RWPE2 (cell line): ENCODE data around the gene SIDT2.
A peak's percentile ranks its signal among the peaks of the same experiment; 100 is the strongest.
"Not testable (repeated sequence)": the region's sequence is repeated elsewhere in the genome, so short reads cannot be mapped to it uniquely, and the experiment has no call there.

Source experiments
- ATAC-seq: fragments of 200-7000 bp; cut with Tn5 transposase; 3 replicates; pipeline ENCODE4 v1.9.1; 2021; ENCODE audit warnings: low read depth
- DNase-seq: peaks from one replicate; pipeline ENCODE4 v3.0.0-alpha.2; 2020; ENCODE audit warnings: low spot score
- H3K27ac ChIP-seq: fragments of 450-650 bp; 2 replicates; pipeline ENCODE4 v1.5.1; 2017; ENCODE audit warnings: mild to moderate bottlenecking; ENCODE audit not compliant: poor library complexity, severe bottlenecking
- H3K27me3 ChIP-seq: fragments of 250-450 bp; sonication (Bioruptor Pico); 2 replicates; pipeline ENCODE4 v1.5.1; 2021; ENCODE audit warnings: mild to moderate bottlenecking, moderate library complexity; ENCODE audit not compliant: insufficient read depth, poor library complexity, severe bottlenecking
- H3K36me3 ChIP-seq: fragments of 250-450 bp; sonication (Bioruptor Pico); 2 replicates; pipeline ENCODE4 v1.5.1; 2020; ENCODE audit warnings: low read depth, mild to moderate bottlenecking, moderate library complexity
- H3K4me1 ChIP-seq: fragments of 250-450 bp; sonication (Bioruptor Pico); 2 replicates; pipeline ENCODE4 v1.5.1; 2021; ENCODE audit warnings: mild to moderate bottlenecking, moderate library complexity; ENCODE audit not compliant: insufficient read depth, poor library complexity, severe bottlenecking
- H3K4me3 ChIP-seq: fragments of 250-450 bp; sonication (Bioruptor Pico); 2 replicates; pipeline ENCODE4 v1.5.1; 2021; ENCODE audit warnings: mild to moderate bottlenecking, moderate library complexity; ENCODE audit not compliant: severe bottlenecking
- H3K9me3 ChIP-seq: fragments of 250-450 bp; sonication (Bioruptor Pico); 2 replicates; pipeline ENCODE4 v1.5.1; 2021; ENCODE audit warnings: mild to moderate bottlenecking, moderate library complexity; ENCODE audit not compliant: severe bottlenecking
- TF ChIP-seq, protein P1 (sequence below): fragments of 450-650 bp; IDR thresholded peaks from one replicate; pipeline ENCODE4 v1.5.1; 2017; ENCODE audit warnings: mild to moderate bottlenecking, moderate library complexity; ENCODE audit not compliant: poor library complexity, severe bottlenecking

Gene SIDT2

DNA sequence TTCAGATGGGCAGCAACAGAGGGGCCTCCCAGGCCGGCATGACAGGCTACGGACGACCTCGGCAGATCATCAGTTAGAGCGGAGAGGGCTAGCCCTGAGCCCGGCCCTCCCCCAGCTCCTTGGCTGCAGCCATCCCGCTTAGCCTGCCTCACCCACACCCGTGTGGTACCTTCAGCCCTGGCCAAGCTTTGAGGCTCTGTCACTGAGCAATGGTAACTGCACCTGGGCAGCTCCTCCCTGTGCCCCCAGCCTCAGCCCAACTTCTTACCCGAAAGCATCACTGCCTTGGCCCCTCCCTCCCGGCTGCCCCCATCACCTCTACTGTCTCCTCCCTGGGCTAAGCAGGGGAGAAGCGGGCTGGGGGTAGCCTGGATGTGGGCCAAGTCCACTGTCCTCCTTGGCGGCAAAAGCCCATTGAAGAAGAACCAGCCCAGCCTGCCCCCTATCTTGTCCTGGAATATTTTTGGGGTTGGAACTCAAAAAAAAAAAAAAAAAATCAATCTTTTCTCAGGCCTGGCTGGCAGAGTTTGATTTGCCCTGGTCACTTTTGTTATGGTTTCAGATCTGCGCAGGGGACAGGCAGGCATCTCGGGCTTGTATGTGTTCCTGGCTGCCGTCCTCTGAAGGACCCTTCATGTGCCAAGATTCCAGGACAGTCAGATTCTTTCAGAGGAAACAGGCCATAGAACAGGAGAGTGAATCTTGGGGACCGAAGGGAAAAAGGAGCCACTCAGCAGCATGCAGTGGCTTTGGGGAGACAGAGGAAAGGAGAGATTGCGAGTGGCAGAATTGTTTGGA, 25.9 kb downstream of the SIDT2 start:
- no peaks in the 10 kb centered on the region for H3K4me1 ChIP-seq
- no peak overlapping the region for H3K27ac ChIP-seq
- H3K4me3 ChIP-seq = no peak overlapping the region
- DNase-seq = no peak
- ATAC-seq = no peak
- no peaks in the 10 kb centered on the region for H3K9me3 ChIP-seq
- no peaks in the 10 kb centered on the region for H3K27me3 ChIP-seq
- 0 out of 2 replicates have a peak, but pooled peaks cover 6% of the 10 kb centered on the region for H3K36me3 ChIP-seq
- TF ChIP-seq, protein P1, sequence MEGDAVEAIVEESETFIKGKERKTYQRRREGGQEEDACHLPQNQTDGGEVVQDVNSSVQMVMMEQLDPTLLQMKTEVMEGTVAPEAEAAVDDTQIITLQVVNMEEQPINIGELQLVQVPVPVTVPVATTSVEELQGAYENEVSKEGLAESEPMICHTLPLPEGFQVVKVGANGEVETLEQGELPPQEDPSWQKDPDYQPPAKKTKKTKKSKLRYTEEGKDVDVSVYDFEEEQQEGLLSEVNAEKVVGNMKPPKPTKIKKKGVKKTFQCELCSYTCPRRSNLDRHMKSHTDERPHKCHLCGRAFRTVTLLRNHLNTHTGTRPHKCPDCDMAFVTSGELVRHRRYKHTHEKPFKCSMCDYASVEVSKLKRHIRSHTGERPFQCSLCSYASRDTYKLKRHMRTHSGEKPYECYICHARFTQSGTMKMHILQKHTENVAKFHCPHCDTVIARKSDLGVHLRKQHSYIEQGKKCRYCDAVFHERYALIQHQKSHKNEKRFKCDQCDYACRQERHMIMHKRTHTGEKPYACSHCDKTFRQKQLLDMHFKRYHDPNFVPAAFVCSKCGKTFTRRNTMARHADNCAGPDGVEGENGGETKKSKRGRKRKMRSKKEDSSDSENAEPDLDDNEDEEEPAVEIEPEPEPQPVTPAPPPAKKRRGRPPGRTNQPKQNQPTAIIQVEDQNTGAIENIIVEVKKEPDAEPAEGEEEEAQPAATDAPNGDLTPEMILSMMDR = no peak

DNA sequence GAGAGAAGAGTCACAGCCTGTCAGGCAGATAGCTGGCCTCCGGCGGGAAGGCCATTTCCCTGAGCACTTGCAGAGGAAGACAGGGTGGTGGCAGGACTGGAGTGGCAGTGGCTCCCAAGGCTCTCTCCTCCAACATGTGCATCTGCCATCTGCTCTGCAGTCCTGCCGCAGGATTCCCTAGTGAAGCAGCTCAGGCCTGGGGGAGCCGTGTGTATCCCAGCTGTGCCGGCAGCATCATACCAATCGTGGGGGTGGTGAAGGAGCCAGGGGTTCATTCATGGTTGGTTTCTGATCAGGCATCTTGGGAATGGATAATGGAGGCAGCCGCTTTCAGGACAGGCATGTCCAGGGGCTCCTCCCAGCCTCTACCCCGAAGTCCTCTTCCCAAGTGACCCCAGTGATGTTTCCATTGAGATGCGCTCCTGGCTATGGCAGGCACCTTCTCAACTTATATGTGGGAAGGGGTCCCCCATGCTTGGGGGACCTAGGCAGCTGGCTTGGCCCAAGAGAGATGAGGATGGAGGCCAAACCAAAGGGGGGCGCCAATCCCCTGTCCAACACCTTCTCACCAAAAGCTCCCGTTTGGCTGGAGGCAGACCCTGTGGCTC, 26.8 kb downstream of the SIDT2 start:
- Histone ChIP-seq H3K27ac (no peak overlapping the region), H3K9me3 (no peaks in the 10 kb centered on the region), H3K36me3 (0 out of 2 replicates have a peak, but pooled peaks cover 6% of the 10 kb centered on the region), H3K4me1 (no peaks in the 10 kb centered on the region), H3K27me3 (no peaks in the 10 kb centered on the region), H3K4me3 (no peak overlapping the region)
- DNase-seq = no peak
- no peak for ATAC-seq
- TF ChIP-seq, protein P1 = no peak

DNA sequence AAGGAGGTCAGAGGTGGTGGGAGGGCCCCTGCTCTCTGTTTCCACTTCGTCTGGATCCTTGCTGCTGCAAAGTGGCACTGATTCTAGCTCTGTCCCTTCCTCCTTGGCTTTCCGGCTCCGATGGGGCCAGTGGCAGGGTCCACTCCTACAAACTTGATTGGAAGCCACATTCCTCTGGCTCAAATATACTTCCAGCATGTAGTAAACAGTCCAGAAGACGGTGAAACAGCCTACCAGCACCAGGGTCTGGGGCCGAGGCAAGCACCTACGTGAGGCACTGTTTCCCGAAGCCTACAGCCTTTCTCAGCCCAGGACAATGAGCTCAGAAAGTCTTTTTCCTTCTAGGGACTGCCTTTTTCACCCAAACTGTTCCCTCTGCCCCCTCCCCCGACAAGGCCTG, 27.6 kb downstream of the SIDT2 start:
- H3K27me3 ChIP-seq, H3K27ac ChIP-seq, H3K36me3 ChIP-seq, ATAC-seq, H3K4me3 ChIP-seq, H3K4me1 ChIP-seq, DNase-seq, H3K9me3 ChIP-seq: not testable (repeated sequence)

DNA sequence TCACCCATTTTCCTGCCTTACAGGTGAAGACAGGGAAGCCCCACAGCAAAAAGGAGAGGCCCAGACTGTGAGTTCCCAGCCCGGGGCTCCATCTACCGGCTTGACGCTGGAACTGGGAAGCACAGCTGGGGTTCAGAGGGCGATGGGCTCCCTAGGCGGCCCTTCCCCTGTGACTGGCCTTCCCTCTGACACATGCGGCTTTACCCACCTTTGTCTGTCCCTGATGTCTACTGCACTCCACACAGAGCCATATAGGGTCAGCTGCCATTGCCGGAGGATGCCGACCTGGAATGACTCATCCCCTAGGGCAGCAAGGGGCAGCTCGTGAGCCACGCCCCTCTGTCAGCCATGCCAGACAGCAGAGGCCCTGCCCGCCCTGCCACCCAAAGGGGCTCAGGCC, 28.3 kb downstream of the SIDT2 start:
- H3K4me3 ChIP-seq, H3K36me3 ChIP-seq, DNase-seq, H3K9me3 ChIP-seq, H3K4me1 ChIP-seq, H3K27me3 ChIP-seq, H3K27ac ChIP-seq: not testable (repeated sequence)
- ATAC-seq = peak; percentile 62

DNA sequence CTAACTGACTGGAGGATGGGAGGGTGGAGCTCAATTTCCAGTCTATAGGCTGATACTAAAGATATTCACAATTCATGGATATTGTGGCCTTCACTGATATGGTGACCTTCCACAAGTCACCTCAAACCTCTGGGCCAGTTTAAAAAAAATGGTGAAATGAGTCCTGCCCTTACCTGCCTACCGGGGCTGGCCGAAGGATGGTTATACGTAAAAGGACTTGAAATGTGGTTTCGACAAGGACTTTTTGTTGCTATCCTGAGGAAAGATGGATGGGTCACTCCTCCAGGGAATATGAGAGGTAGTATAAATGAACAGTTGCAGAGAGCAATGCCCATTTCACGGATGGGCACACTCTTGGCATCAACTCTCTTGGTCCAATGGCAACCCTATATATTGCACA, 28.9 kb downstream of the SIDT2 start:
- not testable (repeated sequence) for H3K4me3 ChIP-seq, ATAC-seq, DNase-seq, H3K27me3 ChIP-seq, H3K9me3 ChIP-seq, H3K27ac ChIP-seq, H3K4me1 ChIP-seq
- H3K36me3 ChIP-seq = 0 out of 2 replicates have a peak, but pooled peaks cover 11% of the 10 kb centered on the region

DNA sequence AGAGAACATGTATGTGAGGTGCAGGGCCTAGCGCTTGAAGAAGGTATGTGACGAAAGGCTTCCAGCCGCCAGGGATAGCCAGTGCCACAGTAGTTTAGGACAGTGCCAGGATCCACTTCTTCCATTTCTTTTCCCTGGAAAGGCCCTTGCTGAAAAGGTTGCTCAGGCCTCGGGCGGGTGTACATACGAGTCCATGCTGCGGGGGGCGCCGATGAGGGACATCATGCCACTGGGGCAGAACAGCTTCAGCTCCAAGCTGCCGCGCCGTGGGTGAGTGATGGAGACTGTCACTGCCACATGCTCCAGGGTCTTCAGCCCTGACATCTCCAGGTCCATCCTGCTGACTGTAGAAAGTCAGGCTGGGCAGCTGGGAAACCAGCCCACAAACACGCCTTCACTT, 30.2 kb downstream of the SIDT2 start:
- not testable (repeated sequence) for H3K27ac ChIP-seq, H3K4me3 ChIP-seq, H3K9me3 ChIP-seq, H3K4me1 ChIP-seq, H3K27me3 ChIP-seq, DNase-seq, ATAC-seq
- H3K36me3 ChIP-seq = 0 out of 2 replicates have a peak, but pooled peaks cover 11% of the 10 kb centered on the region

DNA sequence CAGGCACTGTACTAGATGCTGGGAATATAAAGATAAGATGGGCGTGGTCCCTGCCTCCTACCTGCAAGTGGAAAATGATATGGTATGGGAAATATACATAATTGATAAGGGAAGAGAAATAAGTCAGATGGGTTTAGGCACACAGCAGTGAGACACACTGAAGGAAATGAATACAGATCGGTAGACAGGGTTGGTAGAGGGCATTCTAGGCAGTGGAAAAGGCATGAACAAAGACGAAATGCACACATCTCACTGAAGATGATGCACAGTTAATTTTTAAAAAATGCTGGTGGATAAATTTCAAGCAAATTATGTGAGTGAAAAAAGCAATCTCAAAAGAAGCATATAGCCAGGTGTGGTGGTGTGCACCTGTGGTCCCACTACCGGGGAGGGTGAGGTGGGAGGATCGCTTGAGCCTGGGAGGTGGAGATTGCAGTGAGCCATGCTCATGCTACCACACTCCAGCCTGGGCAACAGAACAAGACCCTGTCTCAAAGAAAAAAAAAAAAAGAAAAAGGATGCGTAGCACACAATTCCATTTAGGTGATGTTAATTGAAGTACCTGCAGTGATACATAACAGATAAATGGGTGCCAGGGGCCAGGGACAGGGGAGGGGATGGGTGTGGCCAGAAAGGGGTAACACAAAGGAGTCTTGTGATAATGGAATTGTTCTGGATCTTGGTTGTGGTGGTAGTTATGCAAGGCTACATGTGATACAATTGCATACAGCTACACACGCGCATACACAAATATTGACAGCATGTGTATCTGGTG, 31.0 kb downstream of the SIDT2 start:
- peaks cover 16% of the 10 kb centered on the region; the same call in 1 of the 2 replicates for H3K36me3 ChIP-seq
- not testable (repeated sequence) for DNase-seq, H3K27me3 ChIP-seq, H3K27ac ChIP-seq, H3K9me3 ChIP-seq, H3K4me1 ChIP-seq, H3K4me3 ChIP-seq, ATAC-seq
